Fibroblast of peridontal ligament (primary cell): ENCODE measurements around the gene C1RL.

Experiments
- DNase-seq: peaks from one replicate; pipeline ENCODE4 v3.0.0-alpha.2; 2010; ENCODE audit errors: extremely low read depth

The C1RL gene

DNA sequence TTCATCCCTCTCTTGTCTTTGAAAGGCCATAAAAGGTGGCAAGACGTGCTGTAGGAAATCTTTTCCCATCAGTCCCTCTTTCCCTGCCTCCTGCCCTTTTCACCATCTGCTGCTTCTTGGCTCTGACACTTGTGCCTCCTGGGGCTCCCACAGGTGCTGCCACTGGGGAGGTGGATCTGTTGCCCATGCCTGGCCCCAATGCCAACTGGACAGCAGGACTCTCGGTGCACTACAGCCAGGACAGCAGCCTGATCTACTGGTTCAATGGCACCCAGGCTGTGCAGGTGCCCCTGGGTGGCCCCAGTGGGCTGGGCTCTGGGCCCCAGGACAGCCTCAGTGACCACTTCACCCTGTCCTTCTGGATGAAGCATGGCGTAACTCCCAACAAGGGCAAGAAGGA is 27.7 kb upstream of the C1RL start:
- DNase-seq, result no peak

DNA sequence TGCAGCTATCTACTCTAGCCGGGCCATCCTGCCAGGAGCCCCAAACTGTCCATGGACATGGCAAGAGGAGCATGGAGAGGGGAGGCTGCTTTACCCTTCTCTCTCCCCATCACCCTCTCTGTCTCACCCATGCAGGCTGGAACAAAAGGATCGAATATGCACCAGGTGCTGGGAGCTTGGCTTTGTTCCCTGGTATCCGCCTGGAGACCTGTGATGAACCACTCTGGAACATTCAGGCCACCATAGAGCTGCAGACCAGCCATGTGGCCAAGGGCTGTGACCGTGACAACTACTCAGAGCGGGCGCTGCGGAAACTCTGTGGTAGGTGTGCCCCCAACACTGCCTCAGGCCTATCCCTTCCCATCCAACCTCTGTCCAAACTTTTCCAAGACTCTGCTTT is 27.1 kb upstream of the C1RL start:
- DNase-seq, result no peak

DNA sequence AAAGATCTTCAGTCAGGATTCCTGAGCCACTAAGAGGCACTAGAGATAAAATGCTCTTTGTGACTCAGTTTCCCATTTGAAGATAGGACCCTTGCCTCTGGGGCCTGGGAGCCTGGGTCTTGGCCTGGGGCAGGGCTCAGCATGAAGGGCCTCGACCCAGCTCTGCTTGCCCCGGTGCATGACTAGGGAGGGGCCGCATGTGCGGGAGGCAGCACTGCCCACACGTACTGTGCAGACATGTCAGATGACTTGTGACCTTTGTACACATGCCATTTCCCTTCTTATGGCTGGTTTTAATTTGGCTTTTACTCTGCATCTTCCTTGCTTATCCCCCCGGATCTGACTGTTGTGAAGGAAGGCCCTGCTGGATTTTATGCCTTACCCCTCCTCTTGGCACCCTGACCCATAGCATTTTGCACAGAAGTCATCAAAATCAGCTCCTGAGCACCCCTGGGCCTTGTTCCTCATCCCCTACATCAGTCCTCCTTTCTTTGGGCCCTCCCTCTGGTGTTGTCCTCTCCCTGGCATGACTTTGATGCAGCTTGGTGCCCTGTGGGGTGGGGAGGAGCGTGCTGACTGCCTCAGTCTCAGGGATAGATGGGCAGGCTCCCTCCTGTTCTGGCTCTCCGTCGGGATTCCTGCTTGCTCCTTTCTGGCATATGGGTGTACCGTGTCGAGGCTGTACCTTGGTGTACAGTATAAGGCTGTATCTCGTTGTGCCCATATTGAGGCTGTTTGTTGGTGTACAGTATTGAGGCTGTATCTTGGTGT is 25.6 kb upstream of the C1RL start:
- no peak for DNase-seq

DNA sequence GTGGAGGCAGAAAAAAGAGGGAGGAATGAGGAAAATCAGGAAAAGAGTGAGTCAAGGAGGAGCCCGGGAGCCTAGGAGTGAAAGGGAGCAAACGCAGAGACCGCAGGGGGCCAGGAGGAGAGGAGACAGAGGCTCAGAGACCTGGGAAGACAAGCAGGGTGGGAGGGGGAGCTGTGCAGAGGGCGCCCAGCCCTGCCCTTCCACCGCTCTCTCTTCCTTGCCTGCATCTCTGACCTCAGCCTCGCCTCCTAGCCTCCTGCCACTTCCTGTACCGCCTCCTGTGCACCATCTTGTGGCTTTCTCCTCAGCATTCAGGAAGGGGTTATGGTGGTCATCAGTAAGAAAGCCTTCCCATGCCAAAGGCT is 22.5 kb upstream of the C1RL start:
- no peak for DNase-seq

DNA sequence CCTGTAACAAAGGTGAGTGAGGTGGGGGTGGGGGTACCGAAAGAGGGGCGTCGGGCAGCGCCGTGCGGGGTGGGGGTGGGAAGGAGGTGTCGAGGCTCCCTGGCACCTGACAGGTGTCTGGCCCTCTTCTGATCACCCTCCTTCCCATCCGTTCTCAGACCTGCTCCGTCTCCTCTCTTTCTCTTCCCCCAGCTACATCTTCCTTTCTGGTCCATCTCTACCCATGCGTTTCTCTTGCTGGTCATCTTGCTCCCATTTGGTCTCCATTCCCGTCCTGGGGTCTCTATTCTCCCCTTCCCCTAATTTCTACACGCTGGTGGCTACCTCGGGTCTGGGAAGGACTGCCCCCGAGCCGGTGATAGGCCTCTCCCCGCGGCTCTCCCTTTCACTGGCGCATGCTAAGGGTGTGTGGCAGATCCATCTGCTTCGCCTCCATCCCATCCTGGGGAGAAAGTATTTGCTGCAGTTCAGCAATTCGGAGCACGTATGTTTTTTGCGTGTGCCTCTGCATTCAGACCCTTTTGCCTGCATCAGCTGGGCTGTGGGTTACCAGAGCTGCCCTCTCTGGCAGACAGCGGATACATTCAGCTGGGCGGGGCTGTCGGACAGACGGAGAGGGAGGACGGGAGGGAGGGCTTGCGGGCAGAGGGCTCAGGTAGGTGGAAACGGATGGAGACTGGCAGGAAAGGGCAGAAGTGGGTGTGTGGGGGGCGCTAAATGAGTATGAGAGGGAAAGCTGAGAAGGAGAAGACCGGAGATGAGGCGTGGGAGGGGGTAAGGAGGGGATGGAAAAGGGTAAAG is 21.9 kb upstream of the C1RL start:
- DNase-seq, result peak; percentile 36

DNA sequence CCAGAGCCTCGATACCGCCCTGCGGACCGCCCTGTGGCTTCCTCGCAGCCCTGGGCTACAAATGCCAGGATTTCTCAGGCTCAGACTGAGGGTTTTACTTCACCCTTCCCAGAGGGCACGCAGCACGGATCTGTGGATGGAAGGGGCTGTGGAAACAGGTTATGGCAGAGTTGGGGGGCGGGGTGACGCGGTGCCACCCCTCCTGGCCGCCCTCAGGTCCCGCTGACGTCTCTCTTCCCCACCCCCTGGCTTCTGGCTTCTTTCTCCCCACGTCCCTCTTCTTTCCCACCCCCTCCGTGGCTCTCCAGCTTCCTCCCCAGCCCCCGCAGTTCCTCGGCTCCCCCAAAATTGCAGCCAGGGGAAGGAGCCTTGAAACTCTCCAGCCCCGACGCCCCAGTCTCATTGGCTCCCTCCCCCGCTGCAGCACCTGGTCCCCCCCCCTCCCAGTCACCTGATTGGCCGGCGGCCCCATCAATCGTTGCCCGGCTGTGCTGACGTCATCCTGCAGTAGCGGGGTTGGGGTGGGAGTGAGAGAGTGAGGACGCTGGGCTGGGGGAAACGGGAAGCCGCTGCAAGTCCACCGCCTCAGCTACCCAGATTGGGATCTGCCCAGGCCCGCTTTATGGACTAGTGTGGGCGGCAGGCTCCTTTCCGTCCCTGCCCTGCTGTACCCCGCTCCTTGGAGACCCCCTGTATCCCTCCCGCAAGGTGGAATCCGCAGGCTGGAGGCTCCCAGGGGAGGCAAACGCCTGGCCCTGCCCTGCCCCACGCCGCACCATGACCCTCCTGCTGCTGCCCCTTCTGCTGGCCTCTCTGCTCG is 21.1 kb upstream of the C1RL start, which contains the start of gene CLSTN3:
TSS of gene CLSTN3 (plus strand) at position 500 of the 820 bp plus-strand sequence. CDS start at position 778, 278 bp downstream.
- peak; percentile 55 for DNase-seq

DNA sequence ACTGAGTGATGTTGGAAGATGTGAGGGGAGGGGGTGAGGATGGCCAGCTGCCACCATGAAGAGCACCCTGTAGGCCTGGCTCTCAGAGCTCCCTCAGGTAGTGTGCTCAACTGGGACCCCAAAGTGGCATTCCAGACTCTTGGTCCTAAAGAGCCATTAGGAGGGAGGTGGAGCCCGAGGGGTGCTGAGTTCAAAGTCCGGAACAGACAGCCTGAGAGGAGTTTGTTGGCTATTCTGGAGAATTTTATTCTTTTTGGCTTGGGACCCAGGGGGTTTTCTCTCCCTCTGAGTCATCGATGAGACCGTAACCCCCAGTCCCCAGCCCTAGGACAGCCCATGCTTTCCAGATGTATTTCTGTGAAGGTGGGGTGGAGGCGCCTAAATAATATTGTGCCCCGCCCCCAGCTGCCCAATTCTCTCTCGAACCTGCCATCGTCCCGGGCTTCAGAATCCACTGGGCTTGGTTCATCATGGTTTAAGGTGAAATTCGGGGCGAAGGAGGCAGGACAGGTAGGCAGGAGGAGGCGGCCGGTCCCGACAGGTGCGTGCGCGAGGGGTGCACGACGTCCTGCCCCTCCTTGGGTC is 20.4 kb upstream of the C1RL start:
- no peak for DNase-seq

DNA sequence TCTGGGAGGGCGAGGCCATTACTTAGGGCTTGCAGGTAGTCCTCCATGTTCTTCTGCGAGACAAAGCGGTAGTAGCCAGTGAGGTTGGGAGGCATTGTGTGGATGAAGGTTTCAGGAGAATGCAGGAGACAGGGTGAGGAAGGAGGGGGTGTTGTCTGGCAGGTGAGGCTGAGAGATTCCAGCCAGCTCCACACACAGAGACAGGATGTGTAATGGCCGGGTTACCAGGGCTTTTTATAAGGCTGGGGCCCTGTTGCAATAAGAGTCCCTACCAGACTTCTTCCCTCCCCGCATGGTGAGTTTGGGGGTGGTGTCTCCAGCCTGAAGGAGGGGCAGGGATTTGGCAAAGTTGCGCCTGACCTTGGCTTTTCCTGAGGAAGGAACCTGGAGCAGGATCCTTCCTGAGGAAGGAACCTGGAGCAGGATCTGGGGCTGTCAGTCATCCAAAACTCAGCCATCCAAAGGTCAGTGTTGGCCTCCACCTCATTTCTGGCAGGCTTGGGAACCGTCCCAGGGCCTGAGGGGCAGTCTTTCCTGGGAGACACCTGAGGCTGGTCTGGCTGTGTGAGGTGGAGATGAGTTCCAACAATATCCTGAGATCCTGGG is 19.8 kb upstream of the C1RL start, which contains the start of gene RBP5:
TSS of gene RBP5 (minus strand) at position 209 of the 606 bp plus-strand sequence. CDS start at position 95, 114 bp downstream.
- DNase-seq, result no peak

DNA sequence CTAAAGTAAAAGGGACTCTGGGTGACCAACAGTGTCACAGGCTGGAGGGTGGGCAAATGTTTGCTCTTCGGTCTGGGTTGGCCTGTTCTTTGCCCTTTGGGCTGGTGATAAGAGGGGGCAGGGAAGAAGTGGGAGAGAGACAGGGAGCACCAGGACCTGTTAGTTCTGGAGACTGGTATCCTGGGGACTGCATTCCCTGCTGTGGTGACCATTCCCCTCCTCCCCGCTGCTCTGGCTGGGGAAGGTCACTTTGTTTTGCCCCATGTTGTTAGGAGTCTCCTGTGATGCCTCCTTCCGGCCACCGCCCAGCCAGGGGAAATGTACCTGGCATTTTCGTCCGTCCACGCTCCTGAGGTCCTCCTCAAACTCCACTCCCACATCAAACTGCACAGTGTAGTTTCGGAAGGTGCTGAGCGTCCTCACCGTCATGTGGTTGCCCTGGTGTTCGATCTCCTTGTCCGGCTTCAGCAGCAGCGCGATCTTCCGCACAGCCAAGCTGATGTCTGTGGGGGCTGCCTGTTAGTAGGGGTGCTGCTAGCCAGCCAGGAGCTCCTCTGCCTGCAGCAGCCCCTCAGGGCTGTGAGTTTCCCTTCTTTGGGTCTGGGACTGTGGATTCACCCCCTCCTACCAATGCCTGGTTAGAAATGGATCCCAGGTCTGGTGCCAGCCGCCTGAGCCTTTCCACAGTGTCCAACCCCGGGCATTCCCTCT is 19.1 kb upstream of the C1RL start:
- DNase-seq, result no peak

DNA sequence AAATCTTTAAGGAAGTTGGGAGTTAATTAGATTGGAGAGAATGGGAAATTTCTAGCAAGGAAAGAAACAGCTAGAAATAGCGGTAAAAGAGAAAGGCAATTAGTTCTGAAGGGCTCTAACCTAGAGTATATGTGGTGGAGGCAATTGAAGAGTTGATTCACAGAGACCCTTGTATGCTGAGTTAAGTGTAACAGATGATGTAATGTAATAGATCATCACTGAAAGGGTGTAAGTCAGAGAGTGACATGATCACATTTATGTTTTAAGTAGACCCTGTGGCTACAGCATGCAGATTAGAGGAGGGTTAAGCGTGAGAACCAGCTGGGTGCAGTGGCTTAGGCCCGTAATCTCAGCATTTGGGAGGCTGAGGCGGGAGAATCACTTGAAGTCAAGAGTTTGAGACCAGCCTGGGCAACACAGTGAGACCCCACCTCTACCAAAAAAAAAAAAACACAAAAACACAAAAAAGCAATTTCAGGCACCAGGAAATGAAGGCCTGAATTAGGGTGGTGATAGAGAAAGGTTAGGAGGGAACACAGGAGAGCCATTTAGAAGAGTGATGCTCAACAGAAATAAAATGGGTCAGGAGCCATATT is 16.7 kb upstream of the C1RL start:
- DNase-seq, result no peak

DNA sequence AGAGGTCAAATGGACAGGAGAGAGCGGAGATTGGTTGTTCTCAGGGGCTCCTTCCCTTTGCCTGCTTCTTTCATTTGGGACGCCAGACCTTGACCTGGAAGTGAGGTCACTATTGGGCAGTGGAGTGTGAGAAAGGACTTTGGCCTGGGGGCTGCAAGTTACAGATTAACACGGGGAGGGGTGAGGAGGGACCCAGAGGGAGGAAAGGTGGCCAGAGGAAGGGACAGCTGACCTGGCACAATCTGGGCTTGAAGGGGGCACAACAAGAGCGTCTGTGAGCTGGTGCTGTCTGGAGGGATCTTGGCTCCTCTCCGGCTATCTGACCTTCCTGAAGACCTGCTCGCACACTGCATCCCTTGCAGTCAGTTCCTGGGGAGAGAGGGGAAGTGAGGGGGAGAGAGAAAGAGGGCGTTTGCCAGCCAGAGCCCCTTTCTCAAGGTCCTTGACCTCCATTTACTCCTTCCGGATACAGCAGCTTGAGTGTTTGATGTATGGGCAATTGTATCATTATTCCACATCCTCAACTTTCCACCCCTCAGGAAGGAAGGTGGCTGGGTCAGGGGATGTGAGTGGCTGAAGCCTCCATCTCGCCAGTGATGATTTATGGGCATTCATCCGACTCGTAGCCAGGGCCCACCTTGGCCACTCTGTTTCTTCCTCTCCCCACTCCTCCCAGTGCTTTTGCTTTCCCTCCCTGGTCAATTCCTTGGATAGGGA is 14.9 kb upstream of the C1RL start:
- no peak for DNase-seq

DNA sequence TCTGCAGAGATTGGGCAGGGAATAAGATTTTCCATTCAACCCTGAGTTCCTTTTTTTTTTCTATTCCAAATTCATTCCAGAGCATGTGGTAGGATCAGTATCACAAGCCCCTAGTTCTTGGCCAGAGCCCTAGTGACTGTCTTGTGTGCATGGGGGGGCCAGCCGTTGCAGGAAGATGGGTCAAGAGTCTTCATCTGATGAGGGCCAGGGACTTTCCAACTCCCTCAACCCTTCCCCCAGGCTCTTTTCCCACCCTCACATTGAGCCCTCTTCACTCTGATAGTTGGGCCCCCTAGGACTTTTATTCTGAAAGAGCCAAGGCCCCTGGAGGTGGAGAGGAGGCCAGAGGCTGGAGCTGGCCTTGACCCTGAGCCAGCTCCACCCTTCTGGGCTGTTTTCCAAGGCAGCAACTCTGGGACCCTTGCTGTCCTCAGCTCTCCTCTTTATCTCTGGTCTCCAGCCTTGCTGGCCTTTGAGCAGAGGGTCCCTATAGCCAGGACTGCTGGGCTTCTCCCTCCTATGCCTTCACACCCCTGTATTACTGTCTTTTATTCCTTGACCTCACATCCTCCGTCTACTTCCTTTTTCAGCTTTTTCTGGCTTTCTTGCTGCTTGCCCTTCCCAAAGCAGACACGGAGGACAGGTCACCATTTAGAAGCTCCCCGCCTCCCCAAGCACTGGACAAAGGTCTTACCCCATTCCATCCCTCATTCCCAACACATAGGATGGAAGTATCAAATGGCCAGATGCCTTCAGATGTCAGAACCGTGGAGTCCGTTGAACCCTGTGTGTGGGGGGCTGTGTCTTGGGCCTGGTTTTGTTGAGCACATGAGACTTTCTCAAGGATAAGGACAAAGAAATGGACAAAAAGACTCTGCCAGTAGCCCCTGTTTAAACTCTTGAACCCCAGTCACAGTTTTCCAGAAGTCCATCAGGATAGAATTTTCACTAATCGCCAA is 14.1 kb upstream of the C1RL start:
- no peak for DNase-seq

DNA sequence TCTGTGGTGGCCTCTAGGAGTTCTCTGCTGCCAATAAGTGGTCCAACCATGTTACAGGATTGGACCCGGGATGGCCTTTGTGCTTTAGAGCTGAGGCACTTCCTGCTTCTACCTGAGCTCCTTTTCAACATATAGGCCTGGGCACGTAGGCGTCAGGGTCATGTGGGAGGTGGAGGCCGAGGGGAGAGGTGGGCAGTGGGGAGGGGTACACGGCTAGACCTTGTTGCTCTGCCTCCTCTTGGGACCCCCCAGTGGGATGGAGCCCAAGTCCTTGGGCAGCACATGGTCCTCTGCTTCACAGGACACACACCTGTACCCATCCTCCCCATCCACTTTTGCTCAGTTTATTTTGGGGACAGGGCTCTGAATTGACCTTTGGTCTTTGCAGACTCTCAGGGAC is 12.3 kb upstream of the C1RL start:
- no peak for DNase-seq

DNA sequence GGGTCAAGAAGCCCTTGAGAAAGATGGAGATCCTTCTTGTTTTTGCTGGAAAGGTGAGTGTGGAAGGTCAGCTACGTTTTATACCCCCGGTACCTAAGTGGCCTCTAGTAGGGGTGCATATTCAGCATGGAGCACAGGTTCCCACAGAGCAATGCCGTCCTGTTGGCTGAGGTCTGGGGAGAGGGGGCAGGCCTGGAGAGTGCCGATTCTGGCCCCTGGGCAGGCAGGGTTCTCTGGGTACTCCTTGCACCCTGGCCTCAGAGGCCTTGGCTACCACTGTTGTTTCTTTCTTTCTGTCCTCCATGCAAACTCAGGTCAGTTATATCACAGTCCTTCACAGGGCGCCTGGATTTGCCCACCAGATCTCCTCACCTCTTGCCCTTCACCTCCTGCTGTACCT is 11.2 kb upstream of the C1RL start:
- DNase-seq, result no peak

DNA sequence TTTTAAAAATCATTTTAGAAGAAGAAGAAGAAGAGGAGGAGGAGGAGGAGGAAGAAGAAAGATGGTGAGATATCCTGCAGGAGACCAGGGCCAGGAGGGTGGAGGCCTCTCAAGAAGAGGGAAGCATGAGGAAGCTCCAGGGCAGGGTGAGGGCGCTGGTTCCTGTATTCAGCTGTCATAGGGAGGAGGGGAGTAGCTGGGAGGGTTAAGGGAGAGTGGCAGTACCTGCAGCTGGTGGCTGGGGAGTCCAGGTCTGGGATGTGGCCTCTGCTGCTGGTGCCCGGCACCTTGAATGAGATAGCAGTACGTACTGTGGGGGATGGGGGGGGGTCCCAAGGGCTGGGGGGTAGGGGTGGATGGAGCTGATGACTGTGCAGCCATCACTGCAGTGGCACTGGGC is 9.9 kb upstream of the C1RL start:
- DNase-seq, result no peak

DNA sequence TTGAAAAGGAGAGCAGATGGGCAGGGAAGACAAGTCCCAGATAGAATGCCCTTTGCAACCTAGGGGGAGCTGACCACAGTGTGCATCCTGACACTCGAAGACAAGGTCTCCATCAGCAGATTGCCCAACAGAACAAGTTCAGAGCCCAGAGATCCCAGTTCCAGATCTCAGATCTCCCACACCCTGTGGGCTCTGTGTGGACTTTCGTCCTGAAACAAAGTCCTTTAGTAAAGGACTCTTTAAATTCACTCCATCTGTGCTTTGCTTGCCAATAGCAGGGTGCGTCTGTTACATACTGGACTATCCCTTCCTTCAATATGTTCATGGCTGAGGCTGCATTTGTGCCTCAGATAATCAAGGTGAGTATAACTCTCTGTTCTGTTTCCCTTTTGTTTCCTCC is 8.7 kb upstream of the C1RL start:
- no peak for DNase-seq

DNA sequence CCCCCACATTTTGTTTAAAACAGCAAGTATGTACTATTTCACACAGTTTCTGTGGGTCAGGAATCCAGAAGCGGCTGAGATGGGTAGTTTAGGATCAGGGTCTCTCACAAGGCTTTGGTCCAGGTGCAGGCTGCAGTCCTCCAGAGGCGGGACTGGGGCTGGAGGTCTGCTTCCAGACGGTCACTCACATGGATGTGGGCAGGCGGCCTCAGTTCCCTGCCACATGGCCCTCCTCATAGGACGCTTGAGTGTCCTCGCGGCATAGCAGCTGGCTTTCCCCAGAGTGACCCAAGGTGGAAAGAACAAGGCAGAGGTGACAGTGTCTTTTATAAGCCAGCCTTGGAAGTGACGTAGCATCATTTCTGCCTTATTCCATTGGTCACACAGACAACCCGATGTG is 7.9 kb upstream of the C1RL start:
- no peak for DNase-seq

DNA sequence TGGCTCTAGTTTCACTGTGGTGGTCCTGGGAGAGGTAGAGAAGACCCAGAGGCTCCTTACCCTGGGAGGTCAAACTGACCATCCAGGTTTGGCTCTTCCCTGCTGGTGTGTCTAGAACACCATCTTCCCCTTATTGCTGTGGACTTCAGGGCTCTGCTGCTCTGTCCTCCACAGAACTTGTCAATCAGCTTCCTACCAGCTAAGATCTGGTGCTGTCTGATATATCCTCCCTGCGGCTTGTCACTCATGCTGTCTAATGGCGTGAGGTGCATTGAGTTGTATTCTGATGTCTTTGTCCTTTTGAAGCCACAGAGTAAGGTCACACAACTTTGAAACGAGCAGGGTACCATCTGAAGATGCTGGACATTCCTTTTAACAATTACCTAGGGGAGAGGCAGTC is 7.2 kb upstream of the C1RL start:
- DNase-seq, result no peak

DNA sequence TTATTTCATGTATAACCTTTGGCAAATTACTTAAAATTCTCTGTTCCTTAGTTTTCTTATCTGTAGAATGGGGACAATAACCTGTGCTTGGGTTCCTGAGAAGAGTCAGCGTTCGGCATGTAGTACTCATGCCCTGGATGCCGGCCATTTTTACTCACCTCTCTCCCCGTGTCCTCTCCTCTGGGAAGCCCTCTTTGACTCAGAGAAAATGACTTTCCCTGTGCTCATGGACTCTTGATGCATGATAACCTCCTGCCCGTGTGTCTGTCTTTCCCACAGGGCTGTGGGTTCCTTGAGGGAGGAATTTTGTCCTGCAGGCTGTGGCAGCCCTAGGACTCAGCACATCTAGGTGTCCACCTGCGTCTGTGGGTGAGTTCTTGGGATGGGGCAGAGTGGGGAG is 5.8 kb upstream of the C1RL start:
- DNase-seq, result no peak
